ENCODE results near the gene PTGR1.

DNA sequence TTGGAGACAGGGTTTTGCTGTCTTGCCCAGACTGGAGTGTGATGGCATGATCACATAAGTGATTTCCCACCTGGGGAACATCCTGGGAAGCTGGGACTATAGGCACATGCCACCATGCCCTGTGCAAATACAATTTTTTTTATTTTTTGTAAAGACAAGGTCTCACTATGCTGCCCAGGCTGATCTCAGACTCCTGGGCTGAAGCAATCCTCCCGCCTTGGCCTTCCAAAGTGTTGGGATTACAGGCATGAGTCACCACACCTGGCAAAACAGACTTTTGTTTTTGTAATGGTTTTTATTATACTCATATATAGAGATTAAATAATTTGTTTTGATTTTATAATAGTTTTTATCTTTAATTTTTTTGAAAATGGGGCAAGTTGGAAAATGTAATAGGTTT lies 46.4 kb upstream of the PTGR1 start:
- no peak for TF ChIP-seq POLR2A (IDR thresholded peaks at IDR 0.05)
- TF ChIP-seq CTCF (IDR thresholded peaks at IDR 0.05), result no peak

Data from uterus (tissue), 2 donors.